Activated CD8-positive, alpha-beta memory T cell treated with anti-CD3 and anti-CD28 coated beads, Interleukin-2, amount 10 ng/mL, durations not matched to agents 7 days and 5 days (primary cell): ENCODE results near the gene SLC6A11. TPM values are rescaled to one million over a fixed set of nuclear protein-coding genes. Genes with fewer than 3 reads are reported as not detected.

Experiments used
- ATAC-seq: fragments of 150-1000 bp; cut with Tn5 transposase; one replicate; pipeline ENCODE4 v1.10.0; 2021; ENCODE audit warnings: moderate library complexity
- CTCF ChIA-PET: fragments of 350-600 bp; sonication (Branson Sonifier 250); formaldehyde crosslinking; loops from one replicate; lab custom pipeline; 2021; ENCODE audit warnings: antibody characterized with exemption; lab: Charles Lee
- DNase-seq: peaks from one replicate; pipeline ENCODE4 v3.0.0-alpha.2; 2020
- H3K27ac Mint-ChIP-seq: one replicate; pipeline ENCODE4 v1.8.0; 2021; ENCODE audit warnings: mild to moderate bottlenecking, mixed read lengths
- H3K27me3 Mint-ChIP-seq: one replicate; pipeline ENCODE4 v1.8.0; 2021; ENCODE audit warnings: mixed read lengths
- H3K36me3 Mint-ChIP-seq: one replicate; pipeline ENCODE4 v1.8.0; 2021; ENCODE audit warnings: mild to moderate bottlenecking, mixed read lengths
- H3K4me1 Mint-ChIP-seq: one replicate; pipeline ENCODE4 v1.8.0; 2021; ENCODE audit warnings: mixed read lengths
- H3K4me3 Mint-ChIP-seq: one replicate; pipeline ENCODE4 v1.8.0; 2021; ENCODE audit warnings: mild to moderate bottlenecking, moderate library complexity, mixed read lengths
- H3K9me3 Mint-ChIP-seq: one replicate; pipeline ENCODE4 v1.8.0; 2022; ENCODE audit warnings: low read depth, mixed read lengths
- total RNA-seq, 2 experiments: library from RNA; stranded (reverse); gene quantifications; one replicate each; pipeline ENCODE4 v1.2.3, GENCODE V29; 2021

The SLC6A11 gene
- total RNA-seq, 2 experiments from 2014 or later = not detected

DNA sequence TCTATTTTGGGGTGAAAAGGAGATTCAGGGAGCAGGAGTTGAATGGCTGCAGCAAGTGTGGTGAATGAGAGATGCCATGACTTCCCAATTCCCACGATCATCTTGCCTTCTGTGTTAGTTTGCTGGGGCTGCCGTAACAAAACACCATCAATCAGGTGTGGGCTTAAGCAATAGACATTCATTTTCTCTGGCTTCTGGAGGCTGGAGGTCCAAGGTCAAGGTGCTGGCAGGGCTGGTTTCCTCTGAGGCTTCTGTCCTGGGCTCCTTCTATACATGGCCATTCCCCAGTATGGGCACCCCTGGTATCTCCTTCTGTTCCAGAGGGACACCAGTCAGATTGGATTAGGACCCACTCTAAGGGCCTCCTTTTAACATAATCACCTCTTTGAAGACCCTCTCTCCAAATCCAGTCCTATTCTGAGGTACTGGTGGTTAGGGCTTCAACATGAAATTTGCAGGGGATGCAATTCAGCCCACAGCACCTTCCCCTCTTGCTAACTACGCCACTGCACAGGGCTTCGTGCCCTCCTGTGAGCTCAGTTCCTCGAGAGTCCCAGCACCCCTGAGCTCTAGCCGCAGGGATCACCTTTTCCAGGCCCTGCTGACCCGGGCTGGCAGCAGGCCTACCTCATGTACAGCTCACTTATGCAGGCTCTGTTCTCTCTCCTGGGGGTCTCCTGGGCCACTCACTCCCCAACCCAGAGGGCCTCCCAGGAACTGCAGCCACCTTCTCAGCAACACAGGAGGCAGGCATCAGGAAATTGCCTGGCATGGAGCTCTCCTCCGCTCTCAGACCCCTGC lies 37.3 kb upstream of the SLC6A11 start:
- H3K27me3 Mint-ChIP-seq = peaks cover 4% of the 10 kb centered on the region
- peaks cover under 1% of the 10 kb centered on the region for H3K4me1 Mint-ChIP-seq
- no peak overlapping the region for H3K27ac Mint-ChIP-seq
- no peak overlapping the region for H3K4me3 Mint-ChIP-seq
- CTCF ChIA-PET = no interaction called here
- no peaks in the 10 kb centered on the region for H3K36me3 Mint-ChIP-seq
- no peak for ATAC-seq
- no peak for DNase-seq
- H3K9me3 Mint-ChIP-seq = no peaks in the 10 kb centered on the region

DNA sequence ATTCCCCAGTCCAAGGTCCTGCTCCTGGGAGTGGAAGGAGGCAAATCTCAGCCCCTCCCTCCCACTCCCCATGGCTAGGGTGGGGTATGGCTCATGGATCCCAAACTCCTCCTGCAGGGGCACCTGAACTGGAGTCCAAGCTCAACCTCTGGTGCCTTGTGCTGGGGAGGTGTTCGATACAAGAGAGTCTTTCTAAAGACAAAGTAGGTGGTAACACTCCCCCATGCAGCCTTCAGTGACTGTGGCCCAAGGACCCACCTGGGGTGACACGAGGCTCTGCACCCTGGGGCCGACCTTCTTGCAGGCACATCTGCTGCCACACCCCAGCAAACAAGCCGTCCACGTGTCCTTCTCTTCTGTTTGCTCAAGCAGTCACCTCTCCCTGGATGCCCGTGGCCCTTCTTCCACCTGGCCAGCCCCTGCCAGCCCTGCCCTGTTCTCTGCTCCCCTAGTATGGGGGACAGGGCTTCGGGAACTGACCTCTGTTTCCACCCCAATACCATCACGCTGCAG lies 36.7 kb upstream of the SLC6A11 start:
- Mint-ChIP-seq H3K36me3 (no peaks in the 10 kb centered on the region), H3K4me1 (peaks cover 6% of the 10 kb centered on the region), H3K9me3 (no peaks in the 10 kb centered on the region), H3K27me3 (peaks cover 4% of the 10 kb centered on the region), H3K27ac (no peak overlapping the region), H3K4me3 (no peak overlapping the region)
- DNase-seq (no peak), ATAC-seq (no peak)
- CTCF ChIA-PET = no interaction called here

DNA sequence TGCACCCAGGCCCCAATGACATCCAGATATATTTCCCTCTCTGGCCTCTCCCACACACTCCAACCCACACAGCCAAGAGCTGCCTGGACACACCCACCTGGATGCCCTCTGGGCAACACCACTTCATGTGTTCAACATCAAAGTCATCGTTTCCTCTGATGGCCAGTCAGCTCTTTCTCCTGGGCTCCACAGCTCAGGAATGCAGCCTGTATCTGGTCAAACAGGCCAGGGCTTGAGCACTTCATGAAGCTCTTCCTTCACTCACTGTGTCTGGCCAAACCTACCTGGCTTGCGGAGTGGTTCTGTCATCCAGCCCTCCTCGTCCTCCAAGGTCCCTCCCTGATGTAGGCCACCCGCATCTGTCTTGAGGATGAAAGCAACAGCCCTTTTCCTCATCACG lies 35.8 kb upstream of the SLC6A11 start:
- H3K27me3 Mint-ChIP-seq = peaks cover 4% of the 10 kb centered on the region
- peaks cover 6% of the 10 kb centered on the region for H3K4me1 Mint-ChIP-seq
- CTCF ChIA-PET = no interaction called here
- no peak overlapping the region for H3K27ac Mint-ChIP-seq
- no peaks in the 10 kb centered on the region for H3K36me3 Mint-ChIP-seq
- DNase-seq (no peak), ATAC-seq (no peak)
- H3K4me3 Mint-ChIP-seq = no peak overlapping the region
- H3K9me3 Mint-ChIP-seq = no peaks in the 10 kb centered on the region

DNA sequence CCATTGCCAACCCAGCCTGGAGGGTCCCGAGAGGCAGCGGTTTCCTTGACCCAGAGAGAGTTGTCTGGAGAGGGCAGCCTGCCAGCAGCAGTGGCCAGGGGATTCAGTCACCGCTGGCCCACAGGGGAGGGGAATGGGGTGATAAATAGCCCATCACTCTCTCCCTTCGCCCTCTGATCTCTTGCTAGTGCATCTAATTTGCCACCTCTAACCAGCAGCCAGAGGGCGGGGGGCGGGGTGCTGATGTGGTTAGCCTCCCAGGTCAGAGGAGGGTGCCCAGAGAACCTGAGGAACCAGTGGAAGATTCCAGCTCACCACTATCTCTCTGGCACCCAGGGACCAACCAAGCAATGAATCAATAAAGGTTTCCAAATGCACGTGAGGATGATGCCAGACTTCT lies 35.1 kb upstream of the SLC6A11 start:
- H3K4me3 Mint-ChIP-seq = no peak overlapping the region
- no peaks in the 10 kb centered on the region for H3K9me3 Mint-ChIP-seq
- ATAC-seq (no peak), DNase-seq (no peak)
- no peak overlapping the region for H3K27ac Mint-ChIP-seq
- no peaks in the 10 kb centered on the region for H3K36me3 Mint-ChIP-seq
- peaks cover 6% of the 10 kb centered on the region for H3K4me1 Mint-ChIP-seq
- CTCF ChIA-PET = interaction anchor here (2.6 kb wide), 1 partner anchor 42 kb away, joined by 7 read pairs; no protein-coding TSS in a partner anchor
- H3K27me3 Mint-ChIP-seq = peaks cover 4% of the 10 kb centered on the region

DNA sequence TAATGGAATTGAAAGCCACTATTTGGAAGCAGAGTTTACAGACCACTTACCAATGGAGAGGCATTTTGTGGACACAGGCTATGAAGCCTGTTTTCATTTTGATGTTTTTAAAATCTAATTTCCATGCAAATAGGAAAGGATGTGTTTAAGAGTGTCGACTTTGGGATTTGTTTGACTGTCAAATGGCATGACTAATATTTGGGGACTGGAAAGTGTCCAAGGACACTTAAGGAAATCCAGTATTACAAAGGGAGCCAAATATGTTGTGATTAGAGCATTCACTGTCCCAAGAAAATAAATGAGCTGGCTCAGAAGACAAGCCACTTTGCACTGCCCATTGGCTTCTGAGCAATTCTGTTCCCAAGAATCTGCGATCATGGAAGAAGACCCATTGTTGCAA lies 34.0 kb upstream of the SLC6A11 start:
- Mint-ChIP-seq H3K36me3 (no peaks in the 10 kb centered on the region), H3K9me3 (no peaks in the 10 kb centered on the region), H3K27me3 (peaks cover 7% of the 10 kb centered on the region), H3K4me3 (no peak overlapping the region), H3K27ac (no peak overlapping the region), H3K4me1 (peaks cover 6% of the 10 kb centered on the region)
- CTCF ChIA-PET = interaction anchor here (0.8 to 2.6 kb wide), 2 partner anchors 17 to 43 kb away, joined by 3 to 7 read pairs; no protein-coding TSS in a partner anchor
- ATAC-seq = no peak
- DNase-seq = no peak

DNA sequence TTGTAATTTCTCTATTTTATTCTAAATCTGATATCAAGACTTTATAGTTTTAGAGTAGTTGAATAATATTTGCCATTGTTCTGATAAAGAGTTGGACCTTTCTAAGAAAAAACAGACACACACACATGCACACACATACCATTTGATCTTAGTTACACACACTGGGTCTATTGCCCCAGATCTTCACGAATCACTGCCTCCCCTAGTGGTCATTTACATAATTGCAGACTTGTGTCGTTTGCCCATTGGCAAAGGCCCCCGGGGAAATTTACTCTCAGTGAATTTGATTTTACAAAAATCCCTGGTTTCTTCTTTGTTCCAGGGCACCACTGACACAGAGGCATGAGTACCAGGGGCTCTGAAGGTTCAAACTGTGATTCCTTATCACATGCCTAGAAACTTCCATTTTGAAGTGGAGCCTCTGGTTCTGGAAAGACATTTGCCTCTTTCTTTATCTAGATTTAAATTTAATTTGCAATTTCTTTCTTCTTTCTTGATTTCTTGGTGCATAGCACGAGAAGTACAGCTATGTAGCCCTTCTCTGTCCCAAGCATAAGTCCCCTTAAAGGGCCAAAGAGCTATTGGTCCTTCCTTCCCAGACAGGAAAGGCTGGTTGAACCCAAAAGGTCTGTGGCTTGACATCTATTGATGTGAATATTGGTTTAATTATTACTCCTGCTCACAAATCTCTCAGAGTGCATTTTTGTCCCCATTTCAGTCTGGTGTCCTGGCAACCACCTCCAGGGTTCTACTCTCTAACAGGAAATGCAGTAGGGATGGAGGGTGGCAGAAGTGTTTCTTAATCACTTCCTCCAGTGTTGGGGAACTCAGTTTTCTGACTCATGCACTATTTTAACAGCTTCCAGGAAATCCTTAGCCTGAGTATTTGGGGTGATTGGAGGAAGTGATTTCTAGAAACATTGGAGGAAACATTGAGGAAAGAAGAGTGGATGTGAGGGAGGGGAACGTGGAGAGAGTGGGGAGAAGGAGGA lies 32.4 kb upstream of the SLC6A11 start:
- CTCF ChIA-PET = interaction anchor here (1.0 to 2.6 kb wide), 7 partner anchors 8 to 45 kb away, joined by 3 to 12 read pairs (median 5); no protein-coding TSS in a partner anchor

DNA sequence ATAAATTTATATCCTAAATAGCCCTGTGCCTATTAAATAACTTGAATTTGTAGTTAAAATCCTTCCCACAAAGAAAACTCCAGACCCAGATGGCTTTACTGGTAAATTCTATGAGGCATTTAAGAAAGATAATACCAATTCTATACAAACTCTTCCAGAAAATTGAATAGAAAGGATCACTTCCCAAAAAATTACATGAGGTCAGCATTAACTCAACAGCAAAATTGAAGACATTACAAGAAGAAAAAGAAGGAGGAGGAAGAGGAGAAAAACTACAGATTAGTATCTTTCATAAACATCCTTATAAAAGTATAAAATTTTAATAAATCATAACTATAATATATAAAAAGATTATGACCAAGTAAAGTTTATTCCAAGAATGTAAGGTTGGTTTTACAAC lies 29.4 kb upstream of the SLC6A11 start:
- DNase-seq = no peak
- no peaks in the 10 kb centered on the region for H3K36me3 Mint-ChIP-seq

More for the DNA sequence above, 32.4 kb upstream of the SLC6A11 start:
- Mint-ChIP-seq H3K4me3 (no peak overlapping the region), H3K9me3 (no peaks in the 10 kb centered on the region), H3K27ac (no peak overlapping the region), H3K27me3 (peaks cover 19% of the 10 kb centered on the region), H3K36me3 (no peaks in the 10 kb centered on the region), H3K4me1 (peaks cover 6% of the 10 kb centered on the region)
- ATAC-seq (no peak), DNase-seq (peak; percentile 52)

DNA sequence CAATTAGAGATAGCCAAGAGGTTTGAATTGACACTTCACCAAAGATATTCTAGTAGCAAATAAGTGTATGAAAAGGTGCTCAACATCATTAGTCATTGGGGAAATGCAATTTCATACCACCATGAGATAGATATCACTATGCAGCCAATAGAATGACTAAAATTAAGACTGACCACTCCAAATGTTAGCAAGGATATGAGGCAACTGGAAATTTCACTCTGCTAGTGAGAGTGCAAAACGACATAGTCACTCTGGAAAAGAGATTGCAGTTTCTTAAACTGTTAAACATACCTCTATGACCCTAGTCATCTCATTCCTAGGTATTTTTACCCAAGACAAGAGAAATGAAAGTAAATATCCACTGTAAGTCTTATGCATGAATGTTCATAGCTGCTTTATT lies 27.6 kb upstream of the SLC6A11 start:
- no peaks in the 10 kb centered on the region for H3K9me3 Mint-ChIP-seq
- peaks cover 16% of the 10 kb centered on the region for H3K27me3 Mint-ChIP-seq
- H3K27ac Mint-ChIP-seq = no peak overlapping the region
- ATAC-seq = no peak
- DNase-seq = no peak
- CTCF ChIA-PET = no interaction called here
- H3K36me3 Mint-ChIP-seq = no peaks in the 10 kb centered on the region
- no peak overlapping the region for H3K4me3 Mint-ChIP-seq
- H3K4me1 Mint-ChIP-seq = peaks cover 6% of the 10 kb centered on the region

More for the DNA sequence above, 29.4 kb upstream of the SLC6A11 start:
- Mint-ChIP-seq H3K9me3 (no peaks in the 10 kb centered on the region), H3K4me3 (no peak overlapping the region), H3K4me1 (peaks cover 6% of the 10 kb centered on the region), H3K27ac (no peak overlapping the region), H3K27me3 (peaks cover 20% of the 10 kb centered on the region)
- CTCF ChIA-PET = interaction anchor here (1.8 kb wide), 1 partner anchor 48 kb away, joined by 3 read pairs; no protein-coding TSS in a partner anchor
- ATAC-seq = no peak

DNA sequence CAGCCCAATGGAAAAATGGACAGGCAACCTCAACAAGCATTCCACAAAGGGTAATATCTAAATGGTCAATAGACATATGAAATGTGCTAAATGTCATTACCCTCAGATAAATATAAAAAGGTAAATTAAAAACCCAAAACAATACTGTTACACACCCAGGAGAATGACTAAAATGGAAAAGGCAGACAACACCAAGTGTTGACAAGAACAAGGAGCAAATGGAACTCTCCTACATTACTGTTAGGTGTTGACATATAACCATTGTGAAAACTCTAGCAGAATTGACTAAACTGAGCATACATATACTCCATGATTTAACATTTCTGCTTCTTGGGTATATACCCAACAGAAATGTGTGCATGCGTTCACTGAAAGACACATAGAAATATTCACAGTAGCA lies 25.3 kb upstream of the SLC6A11 start:
- no peak for ATAC-seq
- H3K4me1 Mint-ChIP-seq = no peaks in the 10 kb centered on the region
- no peaks in the 10 kb centered on the region for H3K9me3 Mint-ChIP-seq
- H3K4me3 Mint-ChIP-seq = no peak overlapping the region
- no peak for DNase-seq
- CTCF ChIA-PET = interaction anchor here (1.6 kb wide), 1 partner anchor 7 kb away, joined by 5 read pairs; no protein-coding TSS in a partner anchor
- peaks cover 16% of the 10 kb centered on the region for H3K27me3 Mint-ChIP-seq
- no peak overlapping the region for H3K27ac Mint-ChIP-seq
- H3K36me3 Mint-ChIP-seq = no peaks in the 10 kb centered on the region

DNA sequence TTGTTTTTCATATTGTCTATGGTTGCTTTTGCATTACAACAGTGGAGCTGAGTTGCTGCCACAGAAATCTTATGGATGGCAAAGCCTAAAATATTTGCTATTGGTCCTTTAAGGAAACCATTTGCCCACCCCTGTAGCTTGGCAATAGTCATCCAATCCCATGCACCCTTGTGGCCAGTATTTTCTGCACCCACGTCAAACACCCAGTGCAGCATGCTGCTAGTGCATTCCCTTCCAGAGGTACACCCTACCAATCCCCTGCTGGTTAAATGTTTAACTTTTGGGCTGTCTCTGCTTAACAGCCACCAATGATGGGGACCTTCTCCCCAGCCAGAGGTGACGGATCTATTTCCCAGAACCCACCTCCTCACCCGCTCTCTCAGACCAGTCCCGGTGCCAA lies 23.8 kb upstream of the SLC6A11 start:
- Mint-ChIP-seq H3K36me3 (no peaks in the 10 kb centered on the region), H3K4me3 (no peak overlapping the region), H3K9me3 (no peaks in the 10 kb centered on the region), H3K4me1 (no peaks in the 10 kb centered on the region), H3K27ac (no peak overlapping the region), H3K27me3 (peaks cover 24% of the 10 kb centered on the region)
- DNase-seq (no peak), ATAC-seq (no peak)
- CTCF ChIA-PET = interaction anchor here (1.0 to 1.6 kb wide), 2 partner anchors 9 to 34 kb away, joined by 3 to 5 read pairs; no protein-coding TSS in a partner anchor

DNA sequence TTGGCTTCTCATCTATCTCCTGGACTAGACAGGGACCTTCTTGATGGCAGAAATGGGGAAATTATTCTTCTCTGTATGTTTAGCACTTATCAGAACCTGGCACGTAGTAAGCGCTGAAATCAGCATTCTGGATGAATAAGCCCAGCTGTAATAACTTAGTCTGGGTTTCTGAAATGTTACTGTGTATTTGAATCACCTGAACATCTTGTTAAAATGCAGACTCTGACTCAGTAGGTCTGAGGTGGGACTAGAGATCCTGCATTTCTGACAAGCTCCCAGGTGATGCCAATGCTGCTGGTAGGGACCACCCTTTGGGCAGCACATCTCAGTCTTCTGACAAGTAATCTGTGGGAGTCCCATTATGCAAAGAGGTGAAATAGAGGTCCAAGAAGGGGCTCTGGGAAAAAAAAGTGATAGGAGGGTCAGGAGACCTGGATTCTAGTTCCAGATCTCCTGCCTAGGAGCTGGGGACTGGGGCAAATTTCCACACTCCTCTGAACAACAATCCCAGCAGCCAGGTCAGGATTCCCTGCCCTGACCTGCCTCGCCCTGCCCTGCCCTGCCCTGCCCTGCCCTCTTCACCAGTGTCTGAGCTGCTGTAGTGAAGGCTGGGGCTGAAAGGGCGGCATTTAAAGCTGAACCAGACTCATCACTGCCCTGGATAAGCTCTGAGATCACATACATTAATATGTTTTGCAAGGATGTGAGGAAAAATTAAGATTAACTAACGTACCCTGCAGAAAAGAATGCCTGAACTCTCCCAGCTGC lies 17.2 kb upstream of the SLC6A11 start:
- CTCF ChIA-PET = interaction anchor here (1.0 kb wide), 1 partner anchor 16 kb away, joined by 3 read pairs; no protein-coding TSS in a partner anchor
- H3K9me3 Mint-ChIP-seq = no peaks in the 10 kb centered on the region
- peaks cover 44% of the 10 kb centered on the region for H3K27me3 Mint-ChIP-seq
- H3K4me1 Mint-ChIP-seq = no peaks in the 10 kb centered on the region
- H3K4me3 Mint-ChIP-seq = no peak overlapping the region
- DNase-seq (no peak), ATAC-seq (no peak)
- no peaks in the 10 kb centered on the region for H3K36me3 Mint-ChIP-seq
- no peak overlapping the region for H3K27ac Mint-ChIP-seq

DNA sequence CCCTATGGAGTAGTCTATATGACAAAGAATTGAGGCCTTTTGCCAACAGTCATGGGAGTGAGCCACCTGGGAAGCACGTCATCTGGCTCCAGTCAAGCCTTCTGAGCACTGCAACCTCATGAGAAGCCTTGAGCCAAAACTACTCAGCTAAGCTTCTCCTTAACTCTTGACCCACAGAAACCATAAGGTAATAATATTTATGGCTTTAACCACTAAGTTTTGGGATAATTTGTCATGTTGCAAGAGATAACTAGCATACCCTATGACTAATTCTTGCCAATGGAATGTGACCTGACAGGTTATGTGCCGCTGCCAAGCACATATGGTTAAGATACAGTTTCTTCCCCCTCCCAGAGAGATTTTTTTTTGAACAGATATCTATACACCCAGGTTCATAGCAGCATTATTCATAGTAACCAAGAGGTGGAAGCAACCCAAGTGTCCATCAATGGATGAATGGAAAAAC lies 11.8 kb upstream of the SLC6A11 start:
- no peaks in the 10 kb centered on the region for H3K4me1 Mint-ChIP-seq
- H3K27me3 Mint-ChIP-seq = peaks cover 17% of the 10 kb centered on the region
- H3K9me3 Mint-ChIP-seq = no peaks in the 10 kb centered on the region
- CTCF ChIA-PET = no interaction called here
- H3K4me3 Mint-ChIP-seq = no peak overlapping the region
- H3K27ac Mint-ChIP-seq = no peak overlapping the region
- H3K36me3 Mint-ChIP-seq = no peaks in the 10 kb centered on the region
- ATAC-seq (no peak), DNase-seq (no peak)
